Hepatocyte (in vitro differentiated cells): ENCODE measurements around the gene SHC4. TPM values are rescaled to one million over a fixed set of nuclear protein-coding genes. Genes with fewer than 3 reads are reported as not detected.

ENCODE experiments used
- DNase-seq: peaks from one replicate; pipeline ENCODE4 v3.0.0-alpha.2; 2016; ENCODE audit warnings: low spot score
- H2AFZ ChIP-seq: fragments of 200-600 bp; sonication (generic); 2 replicates; pipeline ENCODE4 v1.6.0; 2016; ENCODE audit warnings: antibody characterized with exemption, mild to moderate bottlenecking
- H3K27ac ChIP-seq: fragments of 200-600 bp; sonication (generic); 2 replicates; pipeline ENCODE4 v1.5.1; 2016; ENCODE audit warnings: mild to moderate bottlenecking
- H3K27me3 ChIP-seq: fragments of 200-600 bp; sonication (generic); 2 replicates; pipeline ENCODE4 v1.6.1; 2016
- H3K36me3 ChIP-seq: fragments of 200-600 bp; sonication (generic); replicated peaks from 2 replicates; pipeline ENCODE4 v1.5.1; 2016; ENCODE audit warnings: low read depth; ENCODE audit not compliant: insufficient read depth
- H3K4me1 ChIP-seq: fragments of 200-600 bp; sonication (generic); 2 replicates; pipeline ENCODE4 v1.5.1; 2016; ENCODE audit warnings: mild to moderate bottlenecking, moderate library complexity; ENCODE audit not compliant: insufficient read depth
- H3K4me2 ChIP-seq: fragments of 200-600 bp; sonication (generic); 2 replicates; pipeline ENCODE4 v1.6.0; 2016
- H3K4me3 ChIP-seq: fragments of 200-600 bp; sonication (generic); 2 replicates; pipeline ENCODE4 v1.5.1; 2016; ENCODE audit warnings: mild to moderate bottlenecking
- H3K79me2 ChIP-seq: fragments of 200-600 bp; sonication (generic); 2 replicates; pipeline ENCODE4 v1.6.0; 2017; ENCODE audit warnings: mild to moderate bottlenecking
- H3K9me2 ChIP-seq: fragments of 200-600 bp; sonication (generic); replicated peaks from 2 replicates; pipeline ENCODE4 v1.6.0; 2017; ENCODE audit warnings: mild to moderate bottlenecking; ENCODE audit not compliant: insufficient read depth
- H3K9me3 ChIP-seq: fragments of 200-600 bp; sonication (generic); 2 replicates; pipeline ENCODE4 v1.5.1; 2016; ENCODE audit warnings: low read depth, mild to moderate bottlenecking
- H4K20me1 ChIP-seq: fragments of 200-600 bp; sonication (generic); 2 replicates; pipeline ENCODE4 v1.6.0; 2016; ENCODE audit warnings: mild to moderate bottlenecking; ENCODE audit not compliant: insufficient read depth, poor library complexity, severe bottlenecking
- EZH2 ChIP-seq: fragments of 200-600 bp; sonication (generic); IDR thresholded peaks from 2 replicates; pipeline ENCODE4 v1.6.1; 2016; ENCODE audit warnings: antibody characterized with exemption, mild to moderate bottlenecking, borderline replicate concordance
- EZH2phosphoT487 ChIP-seq: fragments of 200-600 bp; sonication (generic); IDR thresholded peaks from one replicate; pipeline ENCODE4 v1.6.1; 2018; ENCODE audit warnings: antibody characterized with exemption, mild to moderate bottlenecking, low read depth, moderate library complexity; ENCODE audit not compliant: unreplicated experiment, severe bottlenecking
- WGBS: methylation state at CpG from one replicate; pipeline ENCODE4 v1.1.6; 2016; ENCODE audit warnings: low lambda C conversion rate; ENCODE audit errors: missing lambda C conversion rate; 5-methylcytosine and 5-hydroxymethylcytosine counted together
- polyA plus RNA-seq: library from polyadenylated mRNA; unstranded; fragments of >200 nt; fragmentation: Nextera tagmentation; extraction: Ambion mirVana; gene quantifications from 2 replicates; pipeline ENCODE4 v1.2.1, GENCODE V29; 2016
- total RNA-seq: library from RNA; depleted of rRNA; stranded (reverse); fragments of >200 nt; gene quantifications from 2 replicates; pipeline ENCODE4 v1.2.3, GENCODE V29; 2014
- TF ChIP-seq, protein P1 (sequence below): fragments of 200-600 bp; sonication (generic); IDR thresholded peaks from 2 replicates; pipeline ENCODE4 v1.5.1; 2016; ENCODE audit warnings: antibody characterized with exemption, mild to moderate bottlenecking; ENCODE audit not compliant: poor library complexity

SHC4 gene
- total and polyA plus RNA-seq, 2 experiments from 2014 or later, result 0.75 to 1.00 TPM

DNA sequence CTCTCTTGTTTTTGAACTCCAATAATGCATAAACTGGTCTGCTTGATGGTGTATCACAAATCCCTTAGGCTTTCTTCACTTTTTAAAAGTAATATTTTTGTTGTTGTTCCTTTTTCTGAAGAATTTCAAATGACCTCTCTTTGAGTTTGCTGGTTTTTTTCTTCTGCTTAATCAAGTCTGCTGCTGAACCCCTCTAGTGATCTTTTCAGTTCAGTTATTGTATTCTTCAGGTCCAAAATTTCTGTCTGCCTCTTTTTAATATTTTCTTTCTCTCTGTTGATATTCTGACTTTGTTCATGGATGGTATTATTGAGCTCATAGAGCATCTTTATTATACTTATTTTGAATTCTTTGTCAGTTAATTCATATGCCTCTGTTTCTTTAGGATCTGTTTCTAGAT, 131.1 kb downstream of the SHC4 start:
- H3K4me2 ChIP-seq, result no peak overlapping the region
- no peaks in the 10 kb centered on the region for H3K27me3 ChIP-seq
- TF ChIP-seq, protein P1, sequence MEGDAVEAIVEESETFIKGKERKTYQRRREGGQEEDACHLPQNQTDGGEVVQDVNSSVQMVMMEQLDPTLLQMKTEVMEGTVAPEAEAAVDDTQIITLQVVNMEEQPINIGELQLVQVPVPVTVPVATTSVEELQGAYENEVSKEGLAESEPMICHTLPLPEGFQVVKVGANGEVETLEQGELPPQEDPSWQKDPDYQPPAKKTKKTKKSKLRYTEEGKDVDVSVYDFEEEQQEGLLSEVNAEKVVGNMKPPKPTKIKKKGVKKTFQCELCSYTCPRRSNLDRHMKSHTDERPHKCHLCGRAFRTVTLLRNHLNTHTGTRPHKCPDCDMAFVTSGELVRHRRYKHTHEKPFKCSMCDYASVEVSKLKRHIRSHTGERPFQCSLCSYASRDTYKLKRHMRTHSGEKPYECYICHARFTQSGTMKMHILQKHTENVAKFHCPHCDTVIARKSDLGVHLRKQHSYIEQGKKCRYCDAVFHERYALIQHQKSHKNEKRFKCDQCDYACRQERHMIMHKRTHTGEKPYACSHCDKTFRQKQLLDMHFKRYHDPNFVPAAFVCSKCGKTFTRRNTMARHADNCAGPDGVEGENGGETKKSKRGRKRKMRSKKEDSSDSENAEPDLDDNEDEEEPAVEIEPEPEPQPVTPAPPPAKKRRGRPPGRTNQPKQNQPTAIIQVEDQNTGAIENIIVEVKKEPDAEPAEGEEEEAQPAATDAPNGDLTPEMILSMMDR, result no peak
- TF ChIP-seq EZH2phosphoT487 (no peak), EZH2 (no peak)
- H4K20me1 ChIP-seq, result no peaks in the 10 kb centered on the region
- H3K27ac ChIP-seq, result no peak overlapping the region
- no peaks in the 10 kb centered on the region for H3K79me2 ChIP-seq
- H2AFZ ChIP-seq, result no peak overlapping the region
- no peaks in the 10 kb centered on the region for H3K9me3 ChIP-seq
- DNase-seq, result no peak
- H3K36me3 ChIP-seq, result no peaks in the 10 kb centered on the region
- no peaks in the 10 kb centered on the region for H3K4me1 ChIP-seq
- H3K4me3 ChIP-seq, result no peak overlapping the region
- H3K9me2 ChIP-seq, result no peaks in the 10 kb centered on the region

DNA sequence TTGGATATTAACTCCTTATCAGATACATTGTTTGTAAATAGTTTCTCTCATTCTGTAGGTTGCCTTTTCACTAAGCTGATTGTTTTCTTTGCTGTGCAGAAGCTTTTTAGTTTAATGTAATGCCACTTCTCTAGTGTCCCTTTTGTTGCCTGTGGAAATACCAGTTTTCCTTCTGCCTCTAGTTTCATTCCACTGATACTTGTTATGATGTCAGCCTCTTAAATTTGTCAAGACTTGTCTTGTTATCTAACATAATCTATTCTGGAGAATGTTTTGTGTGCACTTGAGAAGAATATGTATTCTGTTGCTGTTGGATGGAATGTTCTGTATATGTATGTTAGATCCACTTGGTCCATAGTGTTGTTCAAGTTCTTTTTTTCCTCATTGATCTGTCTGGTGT, 134.8 kb downstream of the SHC4 start:
- Histone ChIP-seq H3K36me3 (no peaks in the 10 kb centered on the region), H3K9me2 (no peaks in the 10 kb centered on the region), H3K27me3 (no peaks in the 10 kb centered on the region), H4K20me1 (no peaks in the 10 kb centered on the region), H2AFZ (no peak overlapping the region), H3K79me2 (no peaks in the 10 kb centered on the region), H3K4me1 (no peaks in the 10 kb centered on the region), H3K27ac (no peak overlapping the region), H3K4me3 (no peak overlapping the region), H3K4me2 (no peak overlapping the region), H3K9me3 (no peaks in the 10 kb centered on the region)
- no peak for DNase-seq
- no peak for TF ChIP-seq EZH2
- TF ChIP-seq, protein P1, result no peak
- no peak for TF ChIP-seq EZH2phosphoT487

DNA sequence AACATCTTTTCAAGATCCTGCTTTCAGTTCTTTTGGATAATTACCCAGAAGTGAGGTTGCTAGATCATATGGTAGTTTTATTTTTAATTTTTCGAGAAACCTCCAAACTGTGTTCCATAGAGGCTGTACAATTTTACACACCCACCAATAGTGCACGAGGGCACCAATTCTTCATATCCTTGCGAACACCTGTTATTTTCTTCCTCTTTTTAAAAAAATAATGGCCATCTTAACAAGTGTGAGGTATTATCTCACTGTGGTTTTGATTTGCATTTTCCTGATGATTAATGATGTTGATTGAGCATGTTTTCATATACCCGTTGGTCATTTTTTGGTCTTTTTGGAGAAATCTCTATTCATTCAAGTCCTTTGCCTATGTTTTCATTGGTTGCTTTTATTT, 135.2 kb downstream of the SHC4 start:
- Histone ChIP-seq H3K4me1 (no peaks in the 10 kb centered on the region), H3K4me2 (no peak overlapping the region), H2AFZ (no peak overlapping the region), H3K9me2 (no peaks in the 10 kb centered on the region), H3K36me3 (no peaks in the 10 kb centered on the region), H3K79me2 (no peaks in the 10 kb centered on the region), H3K27me3 (no peaks in the 10 kb centered on the region), H3K27ac (no peak overlapping the region), H4K20me1 (no peaks in the 10 kb centered on the region), H3K9me3 (no peaks in the 10 kb centered on the region), H3K4me3 (no peak overlapping the region)
- DNase-seq, result no peak
- WGBS, result 95% methylated on average over 4 of the region's 4 CpGs
- TF ChIP-seq EZH2, result no peak
- TF ChIP-seq, protein P1, result no peak
- no peak for TF ChIP-seq EZH2phosphoT487

DNA sequence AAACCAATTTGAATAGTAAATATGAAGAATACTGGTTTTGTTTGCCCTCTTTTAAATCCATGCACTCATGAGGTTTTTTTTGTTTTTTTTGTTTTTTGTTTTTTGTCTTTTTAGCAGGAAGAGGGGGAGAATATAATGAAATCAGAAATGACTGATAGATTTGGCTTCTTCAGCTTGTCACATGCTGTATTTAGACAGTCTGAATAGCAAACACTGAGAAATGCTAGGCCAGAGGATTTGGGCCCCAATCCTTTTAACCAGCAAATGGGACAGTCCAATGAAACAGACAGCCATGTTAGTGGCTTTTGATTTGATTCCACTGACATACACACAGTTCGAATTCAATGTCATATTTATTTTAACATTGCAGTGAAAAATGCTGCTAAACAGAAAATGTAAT, 138.6 kb downstream of the SHC4 start:
- Histone ChIP-seq H3K79me2 (no peaks in the 10 kb centered on the region), H3K9me3 (no peaks in the 10 kb centered on the region), H3K36me3 (no peaks in the 10 kb centered on the region), H3K4me3 (no peak overlapping the region), H3K4me1 (no peaks in the 10 kb centered on the region), H3K27ac (no peak overlapping the region), H2AFZ (no peak overlapping the region), H3K27me3 (no peaks in the 10 kb centered on the region), H3K4me2 (no peak overlapping the region), H3K9me2 (no peaks in the 10 kb centered on the region), H4K20me1 (no peaks in the 10 kb centered on the region)
- no peak for DNase-seq
- 92% methylated on average over 1 of the region's 1 CpG for WGBS
- no peak for TF ChIP-seq EZH2phosphoT487
- TF ChIP-seq EZH2, result no peak
- TF ChIP-seq, protein P1, result no peak
